ENCODE results near the gene DAZAP1. TPM values are rescaled to one million over a fixed set of nuclear protein-coding genes. Genes with fewer than 3 reads are reported as not detected.

DAZAP1 gene
- polyA plus RNA-seq, 1 experiment: 38.3 TPM

DNA sequence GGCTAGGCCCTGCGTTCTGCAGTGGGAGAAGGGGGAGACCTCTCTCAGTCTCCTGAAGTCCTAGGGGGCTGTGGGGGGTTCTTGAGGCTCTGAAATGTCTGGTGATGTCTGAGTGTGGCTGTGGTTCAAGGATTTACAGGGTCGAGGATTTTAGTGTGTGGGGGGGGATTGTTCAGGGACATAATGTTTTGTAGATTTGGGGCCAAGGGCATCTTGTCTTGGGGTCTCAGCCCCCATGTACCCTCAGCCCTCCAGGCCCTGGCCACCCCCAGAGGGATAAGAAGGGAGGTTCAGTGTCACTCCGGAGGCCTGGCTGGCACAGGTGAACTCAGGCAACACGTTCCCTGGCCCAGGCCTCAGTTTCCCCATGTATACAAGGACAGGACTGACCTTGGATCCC is 40.1 kb downstream of the DAZAP1 start:
- TF ChIP-seq CTCF (IDR thresholded peaks at IDR 0.05; ENCODE audit: insufficient read depth, low read depth, low read length): no peak
- Histone ChIP-seq H3K4me3 (ENCODE audit: low read depth, low read length) (no peak overlapping the region), H3K36me3 (ENCODE audit: control insufficient read depth, insufficient read depth, low read length) (peaks cover 2% of the 10 kb centered on the region; the same call in 1 of the 2 replicates), H3K27me3 (ENCODE audit: control insufficient read depth, insufficient read depth, low read length) (peaks cover 32% of the 10 kb centered on the region)
- ChIA-PET CTCF (interaction anchor here (1.2 to 2.2 kb wide), 3 partner anchors 8 to 168 kb away, joined by 3 to 9 read pairs (median 4); no protein-coding TSS in a partner anchor), POLR2A (no interaction called here)
- DNase-seq (ENCODE audit: low read depth): no peak

- peaks cover 34% of the 10 kb centered on the region for H3K27me3 ChIP-seq (ENCODE audit: control insufficient read depth, insufficient read depth, low read length)
- CTCF ChIA-PET: interaction anchor here (1.5 kb wide), 1 partner anchor 34 kb away, joined by 4 read pairs; no protein-coding TSS in a partner anchor
- no peaks in the 10 kb centered on the region; the same call in 1 of the 2 replicates for H3K36me3 ChIP-seq (ENCODE audit: control insufficient read depth, insufficient read depth, low read length)
- no peak for DNase-seq (ENCODE audit: low read depth)
- no peak for TF ChIP-seq CTCF (IDR thresholded peaks at IDR 0.05; ENCODE audit: insufficient read depth, low read depth, low read length)
- H3K4me3 ChIP-seq (ENCODE audit: low read depth, low read length): no peak overlapping the region
- POLR2A ChIA-PET: no interaction called here
These were observed 40.6 kb downstream of the DAZAP1 start for GRCh38 chr19:1447944-1448343.

DNA sequence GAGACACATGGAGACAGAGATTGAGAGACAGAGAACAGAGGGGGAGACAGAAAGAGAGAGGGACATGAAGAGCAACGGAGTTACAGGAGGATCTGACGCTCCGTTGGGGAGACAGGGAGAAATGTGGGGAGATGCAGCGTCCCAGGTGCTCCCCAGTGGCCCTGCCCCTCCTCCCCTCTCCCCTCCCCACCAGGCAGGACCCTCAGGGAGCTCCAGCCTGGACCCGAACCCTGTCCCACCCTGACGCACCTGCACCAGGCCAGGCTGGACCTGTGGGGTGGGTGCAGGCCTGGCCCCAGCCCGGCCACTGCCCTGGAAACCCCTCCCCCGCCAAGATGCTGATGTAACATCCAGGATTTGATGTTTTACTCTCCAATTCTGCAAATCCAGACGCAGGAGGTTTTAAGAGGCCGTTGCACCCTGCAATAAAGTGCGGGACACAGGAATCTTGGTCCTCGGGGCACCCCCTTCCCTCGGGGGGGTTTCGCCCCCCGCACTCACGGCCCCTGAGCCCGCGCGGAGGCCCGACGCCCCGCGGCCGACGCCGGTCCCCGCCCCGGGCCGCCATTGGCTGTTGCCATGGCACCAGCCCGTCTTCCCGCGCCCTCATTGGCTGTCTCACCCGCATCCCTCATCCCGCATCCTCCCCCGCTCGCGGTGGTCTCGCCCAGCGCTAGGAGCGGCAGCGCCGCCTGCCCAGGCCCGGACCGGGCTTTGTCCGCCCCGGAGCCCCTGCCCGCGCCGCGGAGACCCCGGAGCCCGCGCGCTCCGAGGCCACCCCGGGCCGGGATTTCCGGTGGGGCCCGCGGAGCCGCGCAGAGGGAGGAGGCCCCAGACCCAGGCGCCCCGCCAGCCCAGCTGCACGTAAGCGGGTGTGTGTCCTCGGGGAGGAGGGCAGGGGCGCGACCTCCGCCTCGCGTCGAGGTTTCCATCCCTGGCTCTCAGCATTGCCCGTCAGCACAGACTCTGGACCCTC is 42.4 kb downstream of the DAZAP1 start, which contains the start of gene APC2:
Gene APC2 (plus strand): TSS at position 655 of the 976 bp plus-strand sequence. CDS start 2,881 bp downstream, outside the sequence.
- Histone ChIP-seq H3K27me3 (ENCODE audit: control insufficient read depth, insufficient read depth, low read length) (peaks cover 34% of the 10 kb centered on the region), H3K4me3 (ENCODE audit: low read depth, low read length) (peak within 1 kb of the TSS; percentile 17; the same call in 1 of the 2 replicates), H3K36me3 (ENCODE audit: control insufficient read depth, insufficient read depth, low read length) (no peaks in the 10 kb centered on the region)
- DNase-seq (ENCODE audit: low read depth): no peak
- ChIA-PET POLR2A (no interaction called here), CTCF (interaction anchor here (1.5 kb wide), 1 partner anchor 36 kb away, joined by 4 read pairs; no protein-coding TSS in a partner anchor)
- TF ChIP-seq CTCF (IDR thresholded peaks at IDR 0.05; ENCODE audit: insufficient read depth, low read depth, low read length): no peak

- TF ChIP-seq CTCF (IDR thresholded peaks at IDR 0.05; ENCODE audit: insufficient read depth, low read depth, low read length): no peak
- POLR2A ChIA-PET: no interaction called here
- H3K36me3 ChIP-seq (ENCODE audit: control insufficient read depth, insufficient read depth, low read length): no peaks in the 10 kb centered on the region
- no peak overlapping the region for H3K4me3 ChIP-seq (ENCODE audit: low read depth, low read length)
- CTCF ChIA-PET: no interaction called here
- DNase-seq (ENCODE audit: low read depth): no peak
- H3K27me3 ChIP-seq (ENCODE audit: control insufficient read depth, insufficient read depth, low read length): peaks cover 35% of the 10 kb centered on the region
These were observed 43.6 kb downstream of the DAZAP1 start for GRCh38 chr19:1450735-1451731.
